Measurements from ENCODE around the gene MYO15B.

DNA sequence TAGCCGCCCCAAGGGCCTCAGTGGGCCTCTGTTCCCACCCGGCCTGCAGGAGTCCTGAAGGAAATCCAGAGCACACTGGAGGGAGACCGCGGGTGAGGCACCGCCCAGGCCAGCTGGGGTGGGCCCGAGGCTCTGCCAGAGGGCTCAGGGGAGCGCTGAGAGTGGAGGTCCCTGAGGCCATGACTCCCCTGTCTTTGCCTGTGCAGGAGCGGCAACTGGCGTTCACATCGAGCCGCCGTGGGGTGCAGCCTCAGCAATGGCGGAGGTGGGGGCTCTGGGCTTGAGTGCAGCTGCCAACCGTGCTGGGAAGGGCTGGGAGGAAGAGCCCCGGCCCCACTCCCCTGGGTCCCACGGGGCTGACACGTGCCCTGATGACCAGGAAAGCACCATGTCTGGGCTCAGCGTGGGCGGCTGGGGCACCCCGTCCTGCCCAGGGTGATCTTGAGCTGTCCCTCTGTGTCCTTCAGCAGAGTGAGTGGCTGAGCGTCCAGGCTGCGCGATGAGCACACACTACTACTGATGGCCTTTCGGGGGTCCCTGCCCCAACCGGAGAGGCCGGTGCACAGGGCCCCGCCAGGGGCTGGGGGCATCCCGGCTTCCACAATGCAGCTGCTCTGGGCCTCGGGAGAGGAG is 13.1 kb upstream of the MYO15B start:
- TF ChIP-seq, protein P1, sequence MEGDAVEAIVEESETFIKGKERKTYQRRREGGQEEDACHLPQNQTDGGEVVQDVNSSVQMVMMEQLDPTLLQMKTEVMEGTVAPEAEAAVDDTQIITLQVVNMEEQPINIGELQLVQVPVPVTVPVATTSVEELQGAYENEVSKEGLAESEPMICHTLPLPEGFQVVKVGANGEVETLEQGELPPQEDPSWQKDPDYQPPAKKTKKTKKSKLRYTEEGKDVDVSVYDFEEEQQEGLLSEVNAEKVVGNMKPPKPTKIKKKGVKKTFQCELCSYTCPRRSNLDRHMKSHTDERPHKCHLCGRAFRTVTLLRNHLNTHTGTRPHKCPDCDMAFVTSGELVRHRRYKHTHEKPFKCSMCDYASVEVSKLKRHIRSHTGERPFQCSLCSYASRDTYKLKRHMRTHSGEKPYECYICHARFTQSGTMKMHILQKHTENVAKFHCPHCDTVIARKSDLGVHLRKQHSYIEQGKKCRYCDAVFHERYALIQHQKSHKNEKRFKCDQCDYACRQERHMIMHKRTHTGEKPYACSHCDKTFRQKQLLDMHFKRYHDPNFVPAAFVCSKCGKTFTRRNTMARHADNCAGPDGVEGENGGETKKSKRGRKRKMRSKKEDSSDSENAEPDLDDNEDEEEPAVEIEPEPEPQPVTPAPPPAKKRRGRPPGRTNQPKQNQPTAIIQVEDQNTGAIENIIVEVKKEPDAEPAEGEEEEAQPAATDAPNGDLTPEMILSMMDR (IDR thresholded peaks at IDR 0.05; ENCODE audit: low read length) = no peak
- TF ChIP-seq EZH2 (IDR thresholded peaks at IDR 0.05; ENCODE audit: borderline replicate concordance, low read length) = no peak
